Progenitor cell of endocrine pancreas (in vitro differentiated cells): ENCODE results near the gene NR6A1. TPM values are rescaled to one million over a fixed set of nuclear protein-coding genes. Genes with fewer than 3 reads are reported as not detected.

ENCODE experiments used
- DNase-seq: peaks from one replicate; pipeline ENCODE4 v3.0.0; 2021; ENCODE audit warnings: low spot score; ENCODE audit not compliant: unreplicated experiment
- H3K27ac Mint-ChIP-seq: 2 replicates; pipeline ENCODE4 v1.8.0; 2021; ENCODE audit warnings: mild to moderate bottlenecking, moderate library complexity, mixed read lengths
- H3K27me3 Mint-ChIP-seq: 2 replicates; pipeline ENCODE4 v1.8.0; 2021; ENCODE audit warnings: mixed read lengths
- H3K36me3 Mint-ChIP-seq: 2 replicates; pipeline ENCODE4 v1.8.0; 2022; ENCODE audit warnings: mixed read lengths; ENCODE audit not compliant: insufficient read depth
- H3K4me1 Mint-ChIP-seq: 2 replicates; pipeline ENCODE4 v1.8.0; 2021; ENCODE audit warnings: low read depth, mixed read lengths
- H3K4me3 Mint-ChIP-seq: 2 replicates; pipeline ENCODE4 v1.8.0; 2021; ENCODE audit warnings: low read depth, mild to moderate bottlenecking, moderate library complexity, mixed read lengths
- H3K9me3 Mint-ChIP-seq: 2 replicates; pipeline ENCODE4 v1.8.0; 2021; ENCODE audit warnings: low read depth, mixed read lengths
- CTCF ChIP-seq: fragments of 200-600 bp; sonication (generic); IDR thresholded peaks from one replicate; pipeline ENCODE4 v1.5.0; 2021; ENCODE audit warnings: antibody characterized with exemption, mild to moderate bottlenecking; ENCODE audit not compliant: unreplicated experiment
- total RNA-seq: library from RNA; stranded (reverse); gene quantifications from 2 replicates; pipeline ENCODE4 v1.2.1, GENCODE V29; 2021

The NR6A1 gene
- total RNA-seq, 1 donor from 2014 or later, result 86.4 TPM

- no peak overlapping the region for H3K27ac Mint-ChIP-seq
- H3K36me3 Mint-ChIP-seq, result no peaks in the 10 kb centered on the region
- H3K4me1 Mint-ChIP-seq, result no peaks in the 10 kb centered on the region
- H3K27me3 Mint-ChIP-seq, result no peaks in the 10 kb centered on the region
- no peak for DNase-seq
- TF ChIP-seq CTCF, result peak; percentile 36
- no peaks in the 10 kb centered on the region for H3K9me3 Mint-ChIP-seq
- H3K4me3 Mint-ChIP-seq, result no peak overlapping the region
Observed at GRCh38 chr9:124794902-124795491, 23.9 kb upstream of the NR6A1 start.

GRCh38 chr9:124793015-124793541 lies 22.0 kb upstream of the NR6A1 start:
- no peak for TF ChIP-seq CTCF
- H3K9me3 Mint-ChIP-seq, result no peaks in the 10 kb centered on the region
- DNase-seq, result no peak
- no peaks in the 10 kb centered on the region for H3K36me3 Mint-ChIP-seq
- H3K4me1 Mint-ChIP-seq, result no peaks in the 10 kb centered on the region
- H3K27ac Mint-ChIP-seq, result no peak overlapping the region
- H3K27me3 Mint-ChIP-seq, result no peaks in the 10 kb centered on the region
- no peak overlapping the region for H3K4me3 Mint-ChIP-seq

GRCh38 chr9:124792257-124793014 lies 21.3 kb upstream of the NR6A1 start:
- H3K9me3 Mint-ChIP-seq, result no peaks in the 10 kb centered on the region
- no peaks in the 10 kb centered on the region for H3K27me3 Mint-ChIP-seq
- no peak for TF ChIP-seq CTCF
- no peak for DNase-seq
- no peaks in the 10 kb centered on the region for H3K4me1 Mint-ChIP-seq
- no peaks in the 10 kb centered on the region for H3K36me3 Mint-ChIP-seq
- H3K27ac Mint-ChIP-seq, result no peak overlapping the region
- no peak overlapping the region for H3K4me3 Mint-ChIP-seq

- no peak overlapping the region for H3K4me3 Mint-ChIP-seq
- H3K36me3 Mint-ChIP-seq, result no peaks in the 10 kb centered on the region
- no peak overlapping the region for H3K27ac Mint-ChIP-seq
- no peak for TF ChIP-seq CTCF
- H3K4me1 Mint-ChIP-seq, result no peaks in the 10 kb centered on the region
- H3K27me3 Mint-ChIP-seq, result no peaks in the 10 kb centered on the region
- no peaks in the 10 kb centered on the region for H3K9me3 Mint-ChIP-seq
- no peak for DNase-seq
Observed at GRCh38 chr9:124790801-124791505, 19.8 kb upstream of the NR6A1 start.

- Mint-ChIP-seq H3K9me3 (no peaks in the 10 kb centered on the region), H3K27me3 (no peaks in the 10 kb centered on the region), H3K4me1 (no peaks in the 10 kb centered on the region), H3K27ac (no peak overlapping the region), H3K4me3 (no peak overlapping the region), H3K36me3 (no peaks in the 10 kb centered on the region)
- DNase-seq, result no peak
- no peak for TF ChIP-seq CTCF
Observed at GRCh38 chr9:124790301-124790700, 19.2 kb upstream of the NR6A1 start.
